ENCODE data around the gene MLLT3.

Gene MLLT3

GRCh38 chr9:20407013-20407412, 215.3 kb downstream of the MLLT3 start:
- no peak for DNase-seq

- no peak for DNase-seq
These were observed 216.0 kb downstream of the MLLT3 start for GRCh38 chr9:20406344-20406743.

- no peak for DNase-seq
These were observed 216.7 kb downstream of the MLLT3 start for GRCh38 chr9:20405616-20406015.

GRCh38 chr9:20405078-20405477, 217.2 kb downstream of the MLLT3 start:
- DNase-seq, result no peak

- DNase-seq, result no peak
These were observed 218.0 kb downstream of the MLLT3 start for GRCh38 chr9:20404192-20404813.

- DNase-seq, result no peak
These were observed 219.0 kb downstream of the MLLT3 start for GRCh38 chr9:20403346-20403745.

GRCh38 chr9:20402273-20402875, 219.9 kb downstream of the MLLT3 start:
- DNase-seq, result no peak

GRCh38 chr9:20398536-20399338, 223.6 kb downstream of the MLLT3 start:
- DNase-seq, result no peak

GRCh38 chr9:20397348-20397747, 225.0 kb downstream of the MLLT3 start:
- DNase-seq, result no peak

GRCh38 chr9:20396509-20396908, 225.8 kb downstream of the MLLT3 start:
- no peak for DNase-seq

GRCh38 chr9:20395651-20396050, 226.6 kb downstream of the MLLT3 start:
- no peak for DNase-seq

GRCh38 chr9:20394969-20395368, 227.3 kb downstream of the MLLT3 start:
- DNase-seq, result no peak

GRCh38 chr9:20391208-20391607, 231.1 kb downstream of the MLLT3 start:
- no peak for DNase-seq

GRCh38 chr9:20390400-20390799, 231.9 kb downstream of the MLLT3 start:
- no peak for DNase-seq

GRCh38 chr9:20387062-20387461, 235.2 kb downstream of the MLLT3 start:
- no peak for DNase-seq

- DNase-seq, result no peak
These were observed 237.7 kb downstream of the MLLT3 start for GRCh38 chr9:20384642-20385041.

- no peak for DNase-seq
These were observed 239.7 kb downstream of the MLLT3 start for GRCh38 chr9:20382460-20383071.

- DNase-seq, result no peak
These were observed 241.8 kb downstream of the MLLT3 start for GRCh38 chr9:20380546-20380945.

- DNase-seq, result no peak
These were observed 242.5 kb downstream of the MLLT3 start for GRCh38 chr9:20379804-20380225.

GRCh38 chr9:20378851-20379250, 243.4 kb downstream of the MLLT3 start:
- no peak for DNase-seq

GRCh38 chr9:20377790-20378189, 244.5 kb downstream of the MLLT3 start:
- DNase-seq, result no peak

- DNase-seq, result no peak
These were observed 245.4 kb downstream of the MLLT3 start for GRCh38 chr9:20376731-20377375.

- DNase-seq, result no peak
These were observed 246.3 kb downstream of the MLLT3 start for GRCh38 chr9:20376042-20376441.
